Lower leg skin (tissue), 3 donors: ENCODE measurements around the gene POMT1.

ENCODE experiments used
- POLR2A ChIP-seq, 2 donors: fragments of 450-650 bp; IDR thresholded peaks; one replicate each; pipeline ENCODE4 v1.6.1; 2016 to 2017; ENCODE audit warnings: antibody characterized with exemption in 2 of 2, mild to moderate bottlenecking in 1 of 2, moderate library complexity in 1 of 2
- TF ChIP-seq, protein P1 (sequence below), 3 donors: fragments of 450-650 bp; IDR thresholded peaks; one replicate each; pipeline ENCODE4 v1.5.1; 2016; ENCODE audit warnings: antibody characterized with exemption in 3 of 3, mild to moderate bottlenecking in 3 of 3, moderate library complexity in 2 of 3

DNA sequence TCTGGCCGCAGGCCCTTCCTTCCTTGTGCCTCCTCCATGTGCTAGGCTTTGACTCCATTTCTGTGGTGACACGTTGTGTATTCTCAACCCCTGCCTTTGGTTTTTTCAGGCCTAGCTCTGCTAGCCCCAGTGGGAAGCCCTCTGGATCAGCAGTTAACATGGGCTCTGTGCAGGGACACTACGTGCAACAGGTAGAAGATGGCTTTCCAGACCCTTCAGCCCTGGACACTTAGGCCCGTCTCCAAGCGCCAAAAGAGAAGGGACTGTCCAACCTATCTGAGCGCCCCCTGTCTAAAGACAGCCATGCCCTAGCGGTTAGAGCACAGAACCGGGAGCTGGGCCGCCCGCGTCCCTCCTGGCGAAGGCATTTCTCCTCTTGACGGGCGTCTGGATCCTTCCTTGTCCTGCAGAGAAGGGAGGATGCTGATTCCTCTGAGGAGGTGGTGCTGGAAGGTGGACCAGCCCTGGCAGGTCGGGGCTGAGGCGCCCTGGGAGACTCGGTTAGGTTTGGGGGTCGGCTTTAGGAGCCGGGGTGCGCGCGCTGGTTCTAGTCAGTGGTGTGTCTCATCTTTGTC lies 8.3 kb upstream of the POMT1 start:
- TF ChIP-seq, protein P1, sequence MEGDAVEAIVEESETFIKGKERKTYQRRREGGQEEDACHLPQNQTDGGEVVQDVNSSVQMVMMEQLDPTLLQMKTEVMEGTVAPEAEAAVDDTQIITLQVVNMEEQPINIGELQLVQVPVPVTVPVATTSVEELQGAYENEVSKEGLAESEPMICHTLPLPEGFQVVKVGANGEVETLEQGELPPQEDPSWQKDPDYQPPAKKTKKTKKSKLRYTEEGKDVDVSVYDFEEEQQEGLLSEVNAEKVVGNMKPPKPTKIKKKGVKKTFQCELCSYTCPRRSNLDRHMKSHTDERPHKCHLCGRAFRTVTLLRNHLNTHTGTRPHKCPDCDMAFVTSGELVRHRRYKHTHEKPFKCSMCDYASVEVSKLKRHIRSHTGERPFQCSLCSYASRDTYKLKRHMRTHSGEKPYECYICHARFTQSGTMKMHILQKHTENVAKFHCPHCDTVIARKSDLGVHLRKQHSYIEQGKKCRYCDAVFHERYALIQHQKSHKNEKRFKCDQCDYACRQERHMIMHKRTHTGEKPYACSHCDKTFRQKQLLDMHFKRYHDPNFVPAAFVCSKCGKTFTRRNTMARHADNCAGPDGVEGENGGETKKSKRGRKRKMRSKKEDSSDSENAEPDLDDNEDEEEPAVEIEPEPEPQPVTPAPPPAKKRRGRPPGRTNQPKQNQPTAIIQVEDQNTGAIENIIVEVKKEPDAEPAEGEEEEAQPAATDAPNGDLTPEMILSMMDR (IDR thresholded peaks at IDR 0.05), result no peak
- no peak for TF ChIP-seq POLR2A (IDR thresholded peaks at IDR 0.05)
